Cardiac muscle cell (in vitro differentiated cells and primary cell): ENCODE results near the gene PHF3. TPM values are rescaled to one million over a fixed set of nuclear protein-coding genes. Genes with fewer than 3 reads are reported as not detected.

Experiments used
- DNase-seq, 2 donors: peaks; one replicate each; pipeline versions ENCODE4 v3.0.0 to v3.0.0-alpha.2; 2010 to 2017; ENCODE audit warnings: low read depth in 1 of 2, low spot score in 1 of 2
- H3K27ac ChIP-seq: fragments of 200-600 bp; sonication (generic); 2 replicates; pipeline ENCODE4 v1.5.1; 2016
- H3K27me3 ChIP-seq: fragments of 200-600 bp; sonication (generic); 2 replicates; pipeline ENCODE4 v1.6.0; 2016; ENCODE audit warnings: control low read depth
- H3K36me3 ChIP-seq: fragments of 200-600 bp; sonication (generic); 2 replicates; pipeline ENCODE4 v1.5.1; 2016; ENCODE audit warnings: control low read depth
- H3K4me1 ChIP-seq: fragments of 200-600 bp; sonication (generic); 2 replicates; pipeline ENCODE4 v1.8.1; 2017; ENCODE audit warnings: low read depth, mild to moderate bottlenecking, mixed run types
- H3K4me3 ChIP-seq: fragments of 200-600 bp; sonication (generic); 2 replicates; pipeline ENCODE4 v1.5.1; 2016; ENCODE audit warnings: mild to moderate bottlenecking
- H3K9me3 ChIP-seq: fragments of 200-600 bp; sonication (generic); 2 replicates; pipeline ENCODE4 v1.5.1; 2017; ENCODE audit warnings: low read depth, mild to moderate bottlenecking, control low read depth
- CTCF ChIP-seq: IDR thresholded peaks from 2 replicates; pipeline ENCODE4 v1.5.1; 2012; ENCODE audit warnings: low read depth, mild to moderate bottlenecking, low read length
- polyA plus RNA-seq: library from polyadenylated mRNA; unstranded; fragments of >200 nt; fragmentation: Nextera tagmentation; extraction: Ambion mirVana; gene quantifications from 2 replicates; pipeline ENCODE4 v1.2.1, GENCODE V29; 2016
- total RNA-seq: library from RNA; depleted of rRNA; stranded (reverse); fragments of >200 nt; gene quantifications from 2 replicates; pipeline ENCODE4 v1.2.3, GENCODE V29; 2016

Gene PHF3
- total and polyA plus RNA-seq, 2 experiments from 2014 or later, result 13.1 to 55.8 TPM

- Histone ChIP-seq H3K27ac (no peak overlapping the region), H3K4me1 (no peaks in the 10 kb centered on the region), H3K36me3 (peaks cover 75% of the 10 kb centered on the region), H3K4me3 (no peak overlapping the region), H3K27me3 (no peaks in the 10 kb centered on the region), H3K9me3 (no peaks in the 10 kb centered on the region)
- no peak for DNase-seq
- no peak for TF ChIP-seq CTCF
Observed at GRCh38 chr6:63708631-63709030, 73.0 kb downstream of the PHF3 start.

- Histone ChIP-seq H3K4me3 (no peak overlapping the region), H3K27ac (no peak overlapping the region), H3K9me3 (no peaks in the 10 kb centered on the region), H3K27me3 (no peaks in the 10 kb centered on the region), H3K4me1 (no peaks in the 10 kb centered on the region), H3K36me3 (peaks cover 75% of the 10 kb centered on the region)
- DNase-seq, result no peak
- TF ChIP-seq CTCF, result no peak
Observed at GRCh38 chr6:63709148-63709547, 73.5 kb downstream of the PHF3 start.

GRCh38 chr6:63713332-63713731, 77.7 kb downstream of the PHF3 start:
- no peaks in the 10 kb centered on the region for H3K27me3 ChIP-seq
- no peaks in the 10 kb centered on the region for H3K9me3 ChIP-seq
- peaks cover 51% of the 10 kb centered on the region for H3K36me3 ChIP-seq
- H3K4me3 ChIP-seq, result no peak overlapping the region
- TF ChIP-seq CTCF, result no peak
- H3K4me1 ChIP-seq, result no peaks in the 10 kb centered on the region
- no peak for DNase-seq
- no peak overlapping the region for H3K27ac ChIP-seq

- no peak overlapping the region for H3K27ac ChIP-seq
- H3K36me3 ChIP-seq, result peaks cover 47% of the 10 kb centered on the region
- no peak overlapping the region for H3K4me3 ChIP-seq
- DNase-seq, result no peak
- no peaks in the 10 kb centered on the region for H3K9me3 ChIP-seq
- no peak for TF ChIP-seq CTCF
- no peaks in the 10 kb centered on the region for H3K27me3 ChIP-seq
- no peaks in the 10 kb centered on the region for H3K4me1 ChIP-seq
Observed at GRCh38 chr6:63714091-63714490, 78.5 kb downstream of the PHF3 start.

- no peak overlapping the region for H3K4me3 ChIP-seq
- no peak for DNase-seq
- H3K36me3 ChIP-seq, result peaks cover 26% of the 10 kb centered on the region
- no peaks in the 10 kb centered on the region for H3K9me3 ChIP-seq
- H3K27me3 ChIP-seq, result no peaks in the 10 kb centered on the region
- H3K4me1 ChIP-seq, result no peaks in the 10 kb centered on the region
- H3K27ac ChIP-seq, result no peak overlapping the region
- TF ChIP-seq CTCF, result no peak
Observed at GRCh38 chr6:63716169-63716568, 80.6 kb downstream of the PHF3 start.

- no peak overlapping the region for H3K27ac ChIP-seq
- H3K4me1 ChIP-seq, result no peaks in the 10 kb centered on the region
- H3K9me3 ChIP-seq, result no peaks in the 10 kb centered on the region
- no peak for DNase-seq
- no peaks in the 10 kb centered on the region for H3K36me3 ChIP-seq
- no peak overlapping the region for H3K4me3 ChIP-seq
- no peak for TF ChIP-seq CTCF
- H3K27me3 ChIP-seq, result no peaks in the 10 kb centered on the region
Observed at GRCh38 chr6:63721181-63721580, 85.6 kb downstream of the PHF3 start.
